Immature natural killer cell (primary cell): ENCODE data around the gene ACER1. TPM values are rescaled to one million over a fixed set of nuclear protein-coding genes. Genes with fewer than 3 reads are reported as not detected.

ENCODE experiments used
- DNase-seq, 3 donors: peaks; one replicate each; pipeline ENCODE4 v3.0.0; 2022; ENCODE audit warnings: mixed read lengths in 1 of 3
- H3K27ac Mint-ChIP-seq, 6 donors: one replicate each; pipeline ENCODE4 v1.8.0; 2020; ENCODE audit warnings: mixed read lengths in 6 of 6, mild to moderate bottlenecking in 5 of 6, inconsistent platforms in 4 of 6, moderate library complexity in 3 of 6
- H3K27me3 Mint-ChIP-seq, 3 donors: one replicate each; pipeline ENCODE4 v1.8.0; 2020 to 2021; ENCODE audit warnings: low read depth in 3 of 3, mild to moderate bottlenecking in 3 of 3, mixed read lengths in 3 of 3, moderate library complexity in 3 of 3, inconsistent platforms in 1 of 3
- H3K36me3 Mint-ChIP-seq, 3 donors: one replicate each; pipeline ENCODE4 v1.8.0; 2020; ENCODE audit warnings: mixed read lengths in 3 of 3, inconsistent platforms in 2 of 3, mild to moderate bottlenecking in 2 of 3
- H3K4me1 Mint-ChIP-seq, 2 donors: one replicate each; pipeline ENCODE4 v1.8.0; 2020; ENCODE audit warnings: inconsistent platforms in 2 of 2, mild to moderate bottlenecking in 2 of 2, mixed read lengths in 2 of 2, moderate library complexity in 1 of 2
- H3K4me3 Mint-ChIP-seq, 5 donors: one replicate each; pipeline ENCODE4 v1.8.0; 2020; ENCODE audit warnings: mild to moderate bottlenecking in 5 of 5, mixed read lengths in 5 of 5, inconsistent platforms in 3 of 5, moderate library complexity in 3 of 5
- H3K9me3 Mint-ChIP-seq, 6 donors: one replicate each; pipeline ENCODE4 v1.8.0; 2020; ENCODE audit warnings: mild to moderate bottlenecking in 6 of 6, mixed read lengths in 6 of 6, inconsistent platforms in 4 of 6, moderate library complexity in 3 of 6
- polyA plus RNA-seq, 3 donors: library from polyadenylated mRNA; unstranded; fragments of 300-500 nt; fragmentation: Illumina TruSeq; gene quantifications; one replicate each; pipeline ENCODE4 v1.2.3, GENCODE V29; 2021

The ACER1 gene
- polyA plus RNA-seq, 3 donors from 2014 or later = 0.54 to 0.63 TPM; not detected in 1

GRCh38 chr19:6273701-6274601, 59.5 kb downstream of the ACER1 start:
- no peaks in the 10 kb centered on the region for H3K9me3 Mint-ChIP-seq
- H3K27ac Mint-ChIP-seq = peak overlapping the region in 4 of 6 donors; percentile 64 to 87 (median 80)
- peaks cover 72 to 78% of the 10 kb centered on the region in 2 donors for H3K4me1 Mint-ChIP-seq
- peak overlapping the region in 4 of 5 donors; percentile 35 to 77 (median 66) for H3K4me3 Mint-ChIP-seq
- peak in 1 of 3 donors; percentile 9 for DNase-seq
- peaks cover 0 to 9% (median 8%) of the 10 kb centered on the region in 3 donors for H3K27me3 Mint-ChIP-seq
- H3K36me3 Mint-ChIP-seq = peaks cover 0 to 4% (median 0%) of the 10 kb centered on the region in 3 donors

GRCh38 chr19:6272913-6273600, 60.4 kb downstream of the ACER1 start:
- H3K4me1 Mint-ChIP-seq = peaks cover 64 to 69% of the 10 kb centered on the region in 2 donors
- peak overlapping the region in 3 of 6 donors; percentile 28 to 87 (median 85) for H3K27ac Mint-ChIP-seq
- H3K4me3 Mint-ChIP-seq = peak overlapping the region in 3 of 5 donors; percentile 39 to 72 (median 44)
- H3K9me3 Mint-ChIP-seq = no peaks in the 10 kb centered on the region
- DNase-seq = no peak
- H3K27me3 Mint-ChIP-seq = peaks cover 0 to 5% (median 3%) of the 10 kb centered on the region in 3 donors
- H3K36me3 Mint-ChIP-seq = peaks cover 0 to 7% (median 3%) of the 10 kb centered on the region in 3 donors

GRCh38 chr19:6272411-6272791, 61.0 kb downstream of the ACER1 start:
- peak overlapping the region in 1 of 5 donors; percentile 39 for H3K4me3 Mint-ChIP-seq
- H3K27ac Mint-ChIP-seq = peak overlapping the region in 3 of 6 donors; percentile 27 to 52 (median 38)
- peaks cover 0 to 11% (median 6%) of the 10 kb centered on the region in 3 donors for H3K36me3 Mint-ChIP-seq
- no peak for DNase-seq
- no peaks in the 10 kb centered on the region for H3K9me3 Mint-ChIP-seq
- peaks cover 57 to 63% of the 10 kb centered on the region in 2 donors for H3K4me1 Mint-ChIP-seq
- peaks cover 0 to 6% (median 5%) of the 10 kb centered on the region in 3 donors for H3K27me3 Mint-ChIP-seq

GRCh38 chr19:6271721-6272410, 61.5 kb downstream of the ACER1 start:
- Mint-ChIP-seq H3K9me3 (no peaks in the 10 kb centered on the region), H3K4me1 (peaks cover 52 to 58% of the 10 kb centered on the region in 2 donors), H3K27ac (peak overlapping the region in 2 of 6 donors; percentile 27 to 38), H3K4me3 (no peak overlapping the region), H3K27me3 (peaks cover 0 to 6% (median 5%) of the 10 kb centered on the region in 3 donors), H3K36me3 (peaks cover 0 to 11% (median 6%) of the 10 kb centered on the region in 3 donors)
- no peak for DNase-seq

- peaks cover 0 to 5% (median 4%) of the 10 kb centered on the region in 3 donors for H3K27me3 Mint-ChIP-seq
- H3K27ac Mint-ChIP-seq = peak overlapping the region in 1 of 6 donors; percentile 6
- no peaks in the 10 kb centered on the region for H3K9me3 Mint-ChIP-seq
- DNase-seq = no peak
- H3K4me3 Mint-ChIP-seq = no peak overlapping the region
- peaks cover 45 to 53% of the 10 kb centered on the region in 2 donors for H3K4me1 Mint-ChIP-seq
- peaks cover 0 to 11% (median 10%) of the 10 kb centered on the region in 3 donors for H3K36me3 Mint-ChIP-seq
These were observed 62.2 kb downstream of the ACER1 start for GRCh38 chr19:6271251-6271650.

- peaks cover 0 to 5% (median 4%) of the 10 kb centered on the region in 3 donors for H3K27me3 Mint-ChIP-seq
- no peak for DNase-seq
- no peaks in the 10 kb centered on the region for H3K9me3 Mint-ChIP-seq
- no peak overlapping the region for H3K4me3 Mint-ChIP-seq
- peaks cover 0 to 11% (median 10%) of the 10 kb centered on the region in 3 donors for H3K36me3 Mint-ChIP-seq
- H3K27ac Mint-ChIP-seq = peak overlapping the region in 2 of 6 donors; percentile 6 to 75
- H3K4me1 Mint-ChIP-seq = peaks cover 41 to 49% of the 10 kb centered on the region in 2 donors
These were observed 62.6 kb downstream of the ACER1 start for GRCh38 chr19:6270822-6271221.

GRCh38 chr19:6270076-6270745, 63.2 kb downstream of the ACER1 start:
- Mint-ChIP-seq H3K27ac (peak overlapping the region in 1 of 6 donors; percentile 2), H3K4me1 (peaks cover 36 to 44% of the 10 kb centered on the region in 2 donors), H3K9me3 (no peaks in the 10 kb centered on the region), H3K36me3 (peaks cover 0 to 11% (median 10%) of the 10 kb centered on the region in 3 donors), H3K27me3 (peaks cover 0 to 5% (median 2%) of the 10 kb centered on the region in 3 donors), H3K4me3 (no peak overlapping the region)
- no peak for DNase-seq

GRCh38 chr19:6269101-6269886, 64.1 kb downstream of the ACER1 start:
- no peak for DNase-seq
- no peaks in the 10 kb centered on the region for H3K9me3 Mint-ChIP-seq
- peaks cover 32 to 35% of the 10 kb centered on the region in 2 donors for H3K4me1 Mint-ChIP-seq
- no peak overlapping the region for H3K4me3 Mint-ChIP-seq
- H3K36me3 Mint-ChIP-seq = peaks cover 0 to 11% (median 10%) of the 10 kb centered on the region in 3 donors
- H3K27ac Mint-ChIP-seq = peak overlapping the region in 1 of 6 donors; percentile 58
- H3K27me3 Mint-ChIP-seq = peaks cover 0 to 5% (median 2%) of the 10 kb centered on the region in 3 donors

- Mint-ChIP-seq H3K27me3 (peaks cover 0 to 5% (median 2%) of the 10 kb centered on the region in 3 donors), H3K27ac (peak overlapping the region in 1 of 6 donors; percentile 11), H3K4me3 (no peak overlapping the region), H3K9me3 (no peaks in the 10 kb centered on the region), H3K36me3 (peaks cover under 1 to 11% (median 10%) of the 10 kb centered on the region in 3 donors), H3K4me1 (peaks cover 23 to 26% of the 10 kb centered on the region in 2 donors)
- DNase-seq = no peak
These were observed 65.0 kb downstream of the ACER1 start for GRCh38 chr19:6268382-6268771.

GRCh38 chr19:6267552-6268381, 65.6 kb downstream of the ACER1 start:
- no peaks in the 10 kb centered on the region for H3K9me3 Mint-ChIP-seq
- H3K4me3 Mint-ChIP-seq = no peak overlapping the region
- H3K27me3 Mint-ChIP-seq = peaks cover 0 to 6% (median 2%) of the 10 kb centered on the region in 3 donors
- H3K4me1 Mint-ChIP-seq = peaks cover 17 to 22% of the 10 kb centered on the region in 2 donors
- peaks cover 3 to 13% (median 11%) of the 10 kb centered on the region in 3 donors for H3K36me3 Mint-ChIP-seq
- DNase-seq = no peak
- peak overlapping the region in 2 of 6 donors; percentile 12 to 79 for H3K27ac Mint-ChIP-seq

DNA sequence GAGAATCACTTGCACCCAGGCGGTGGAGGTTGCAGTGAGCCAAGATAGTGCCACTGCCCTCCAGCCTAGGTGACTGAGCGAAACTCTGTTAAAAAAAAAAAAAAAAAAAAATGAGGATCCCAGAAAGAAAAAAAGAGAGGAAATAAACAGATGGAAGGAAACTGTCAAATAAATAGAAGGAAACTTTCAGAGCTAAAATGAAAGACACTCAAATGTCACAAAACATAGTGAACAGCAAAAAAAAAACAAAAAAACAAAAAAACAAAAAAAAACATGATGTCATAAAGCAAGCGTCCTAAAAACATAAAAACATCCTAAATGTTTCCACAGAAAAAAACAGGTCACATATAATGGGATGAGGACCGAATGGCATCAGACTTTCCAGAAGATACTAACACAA, 68.6 kb downstream of the ACER1 start:
- peak overlapping the region in 1 of 6 donors; percentile 2 for H3K27ac Mint-ChIP-seq

More for the DNA sequence above, 68.6 kb downstream of the ACER1 start:
- no peak overlapping the region for H3K4me3 Mint-ChIP-seq
- peaks cover 11 to 24% of the 10 kb centered on the region in 2 donors for H3K4me1 Mint-ChIP-seq
- H3K36me3 Mint-ChIP-seq = peaks cover 3 to 13% (median 7%) of the 10 kb centered on the region in 3 donors
- no peaks in the 10 kb centered on the region for H3K9me3 Mint-ChIP-seq
- DNase-seq = no peak
- H3K27me3 Mint-ChIP-seq = peaks cover 0 to 2% (median 1%) of the 10 kb centered on the region in 3 donors
